ENCODE measurements around the gene NEK5. TPM values are rescaled to one million over a fixed set of nuclear protein-coding genes. Genes with fewer than 3 reads are reported as not detected.

Gene NEK5
- total and polyA plus RNA-seq, 2 of the 8 experiments (the other 6 are each of a cell fraction or from before 2014, with no cell fraction given): 0.12 to 0.35 TPM

- TF ChIP-seq SUZ12 (IDR thresholded peaks at IDR 0.05; ENCODE audit: low read length): no peak
- TF ChIP-seq EGR1 (IDR thresholded peaks at IDR 0.05; ENCODE audit: borderline replicate concordance, low read depth, low read length): no peak
Measured at GRCh38 chr13:52130641-52131040, 1.8 kb upstream of the NEK5 start (continued).

Data from H1 (cell line).